ENCODE data around the gene LAYN. TPM values are rescaled to one million over a fixed set of nuclear protein-coding genes. Genes with fewer than 3 reads are reported as not detected.

Gene LAYN
- total RNA-seq, 2 donors from 2014 or later: 0.52 to 0.67 TPM

- no peaks in the 10 kb centered on the region for H3K9me3 Mint-ChIP-seq
- ATAC-seq: no peak
- H3K27me3 Mint-ChIP-seq: peaks cover 0 to 4% of the 10 kb centered on the region in 2 donors
- H3K36me3 Mint-ChIP-seq: no peaks in the 10 kb centered on the region
- DNase-seq (ENCODE audit: low spot score): no peak
- peaks cover 0 to 11% of the 10 kb centered on the region in 2 donors for H3K4me1 Mint-ChIP-seq (ENCODE audit: low read depth in 2 of 2)
- no peak overlapping the region for H3K27ac Mint-ChIP-seq
- H3K4me3 Mint-ChIP-seq: no peak overlapping the region
Observed at GRCh38 chr11:111581341-111581740, 40.8 kb downstream of the LAYN start.

DNA sequence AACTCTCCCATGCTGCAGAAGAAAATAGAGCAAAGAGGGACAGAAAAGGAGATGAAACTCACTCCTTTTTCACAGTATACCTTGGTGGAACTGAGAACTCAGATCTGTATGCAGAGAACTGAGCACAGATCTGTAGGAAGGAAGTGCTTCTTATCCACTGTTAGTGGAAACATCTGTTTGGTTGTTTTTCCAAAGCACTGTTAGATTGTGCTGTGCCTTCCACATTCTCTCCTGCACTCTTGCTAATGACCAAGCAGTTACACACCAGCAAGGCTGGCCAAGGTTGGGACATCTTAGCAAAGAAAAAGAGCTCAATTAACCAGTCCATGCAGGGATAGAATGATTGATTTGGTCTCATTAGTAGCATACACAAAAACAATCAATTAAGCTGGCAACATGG is 41.6 kb downstream of the LAYN start:
- H3K27me3 Mint-ChIP-seq: peaks cover 0 to 4% of the 10 kb centered on the region in 2 donors
- DNase-seq (ENCODE audit: low spot score): no peak
- no peak overlapping the region for H3K27ac Mint-ChIP-seq
- H3K36me3 Mint-ChIP-seq: no peaks in the 10 kb centered on the region
- ATAC-seq: no peak
- H3K4me1 Mint-ChIP-seq (ENCODE audit: low read depth in 2 of 2): peaks cover 0 to 11% of the 10 kb centered on the region in 2 donors
- H3K4me3 Mint-ChIP-seq: no peak overlapping the region
- no peaks in the 10 kb centered on the region for H3K9me3 Mint-ChIP-seq

- no peak overlapping the region for H3K4me3 Mint-ChIP-seq
- H3K9me3 Mint-ChIP-seq: no peaks in the 10 kb centered on the region
- peaks cover 0 to 4% of the 10 kb centered on the region in 2 donors for H3K27me3 Mint-ChIP-seq
- DNase-seq (ENCODE audit: low spot score): no peak
- no peak overlapping the region for H3K27ac Mint-ChIP-seq
- H3K36me3 Mint-ChIP-seq: no peaks in the 10 kb centered on the region
- ATAC-seq: no peak
- peaks cover 0 to 11% of the 10 kb centered on the region in 2 donors for H3K4me1 Mint-ChIP-seq (ENCODE audit: low read depth in 2 of 2)
Observed at GRCh38 chr11:111582881-111583280, 42.4 kb downstream of the LAYN start.

DNA sequence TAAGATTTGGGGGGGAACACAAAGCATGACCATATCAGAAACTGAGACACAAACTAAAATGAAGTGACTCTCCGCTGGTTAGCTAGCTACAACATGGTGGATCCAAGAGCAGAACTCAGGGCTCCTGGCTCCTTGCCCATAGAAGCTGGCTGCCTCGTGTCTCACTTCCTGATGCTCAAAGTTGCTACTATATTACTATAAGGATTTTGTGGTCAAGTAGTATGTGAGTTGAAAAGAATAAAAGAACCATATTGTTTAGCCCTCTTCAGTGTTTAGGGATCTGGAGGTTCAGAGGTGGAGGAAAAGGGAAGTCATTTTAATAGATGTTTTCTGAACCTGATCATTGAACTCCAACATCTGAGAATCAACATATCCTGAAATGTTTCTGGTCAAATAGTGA is 44.9 kb downstream of the LAYN start:
- no peak for ATAC-seq
- H3K9me3 Mint-ChIP-seq: no peaks in the 10 kb centered on the region
- H3K36me3 Mint-ChIP-seq: no peaks in the 10 kb centered on the region
- H3K4me1 Mint-ChIP-seq (ENCODE audit: low read depth in 2 of 2): peaks cover 0 to 11% of the 10 kb centered on the region in 2 donors
- peaks cover 0 to 5% of the 10 kb centered on the region in 2 donors for H3K27me3 Mint-ChIP-seq
- H3K4me3 Mint-ChIP-seq: no peak overlapping the region
- no peak overlapping the region for H3K27ac Mint-ChIP-seq
- no peak for DNase-seq (ENCODE audit: low spot score)

GRCh38 chr11:111586388-111586831 is 45.9 kb downstream of the LAYN start:
- DNase-seq (ENCODE audit: low spot score): no peak
- Mint-ChIP-seq H3K27ac (no peak overlapping the region), H3K4me3 (no peak overlapping the region), H3K4me1 (ENCODE audit: low read depth in 2 of 2) (peaks cover 0 to 4% of the 10 kb centered on the region in 2 donors), H3K27me3 (peaks cover 0 to 5% of the 10 kb centered on the region in 2 donors), H3K36me3 (no peaks in the 10 kb centered on the region), H3K9me3 (no peaks in the 10 kb centered on the region)
- no peak for ATAC-seq

GRCh38 chr11:111589114-111589513 is 48.6 kb downstream of the LAYN start:
- H3K4me1 Mint-ChIP-seq (ENCODE audit: low read depth in 2 of 2): no peaks in the 10 kb centered on the region
- ATAC-seq: no peak
- no peaks in the 10 kb centered on the region for H3K9me3 Mint-ChIP-seq
- DNase-seq (ENCODE audit: low spot score): no peak
- H3K4me3 Mint-ChIP-seq: no peak overlapping the region
- H3K27ac Mint-ChIP-seq: no peak overlapping the region
- H3K27me3 Mint-ChIP-seq: peaks cover 0 to 5% of the 10 kb centered on the region in 2 donors
- no peaks in the 10 kb centered on the region for H3K36me3 Mint-ChIP-seq

DNA sequence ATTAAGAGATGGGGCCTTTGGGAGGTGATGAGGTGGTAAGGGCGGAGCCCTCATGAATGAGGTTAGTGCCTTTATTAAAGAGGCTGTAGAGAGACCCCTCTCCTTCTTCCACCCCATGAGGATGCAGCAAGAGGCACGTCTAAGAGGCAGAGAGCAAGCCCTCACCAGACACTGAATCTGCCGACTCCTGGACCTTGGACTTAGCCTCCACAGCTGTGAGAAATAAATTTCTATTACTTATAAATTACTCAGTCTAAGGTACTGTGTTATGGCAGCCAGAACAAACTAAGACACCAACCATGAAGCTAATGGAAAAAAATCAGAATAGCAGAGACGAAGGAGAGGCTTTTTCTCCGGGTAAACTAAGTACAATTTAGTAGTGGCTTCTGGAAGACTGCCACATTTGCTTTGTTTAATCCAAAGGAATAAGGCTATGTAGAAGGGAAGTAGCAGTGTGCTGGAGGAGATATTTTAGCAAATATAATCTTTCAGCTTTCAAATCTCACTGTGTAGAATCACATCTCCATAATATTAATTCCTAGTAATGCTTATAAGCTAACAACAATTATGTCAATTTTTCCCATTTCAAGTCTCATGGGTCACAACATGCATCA is 49.5 kb downstream of the LAYN start:
- Mint-ChIP-seq H3K4me1 (ENCODE audit: low read depth in 2 of 2) (no peaks in the 10 kb centered on the region), H3K27ac (no peak overlapping the region)
- peak in 1 of 2 donors; percentile 28 for ATAC-seq

DNA sequence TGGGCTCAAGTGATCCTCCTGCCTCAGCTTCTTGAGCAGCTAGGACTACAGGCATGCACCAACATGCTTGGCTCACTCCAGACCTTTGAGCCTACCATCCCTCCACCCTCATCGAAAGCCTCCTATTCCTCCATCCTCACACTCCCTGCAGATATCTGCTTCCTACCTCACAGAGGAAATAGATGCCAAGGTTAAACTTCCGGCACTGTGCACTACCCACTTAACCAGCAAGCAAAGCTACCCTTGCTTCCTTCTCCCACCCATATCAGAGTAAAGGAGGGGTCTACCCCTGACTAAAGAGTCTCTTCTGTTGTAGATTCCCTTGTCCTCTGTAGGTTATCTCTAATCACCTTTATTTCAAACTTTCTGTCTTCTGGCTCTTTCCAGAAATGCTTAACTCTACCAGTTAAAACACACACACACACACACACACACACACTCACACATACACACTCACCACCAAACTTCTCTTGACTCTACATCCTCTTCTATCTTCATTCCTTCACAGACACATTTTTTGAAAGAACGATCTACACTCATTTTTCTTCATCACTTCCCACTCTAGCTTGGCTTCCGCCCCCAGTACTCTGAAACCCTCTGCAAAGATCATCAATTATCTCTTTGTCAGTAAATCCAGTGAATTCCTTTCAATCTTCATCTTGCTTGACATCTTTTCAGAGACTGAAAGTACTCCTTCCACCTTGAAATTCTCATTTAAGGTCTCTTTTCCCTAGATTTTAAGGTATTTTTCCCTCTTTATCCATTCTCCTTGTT is 50.9 kb downstream of the LAYN start:
- Mint-ChIP-seq H3K9me3 (no peaks in the 10 kb centered on the region), H3K4me1 (ENCODE audit: low read depth in 2 of 2) (no peaks in the 10 kb centered on the region), H3K27ac (no peak overlapping the region), H3K4me3 (no peak overlapping the region), H3K27me3 (peaks cover 0 to 2% of the 10 kb centered on the region in 2 donors), H3K36me3 (no peaks in the 10 kb centered on the region)
- peak in 1 of 2 donors; percentile 38 for ATAC-seq
- no peak for DNase-seq (ENCODE audit: low spot score)

More for the DNA sequence above, 49.5 kb downstream of the LAYN start:
- Mint-ChIP-seq H3K9me3 (no peaks in the 10 kb centered on the region), H3K27me3 (peaks cover 0 to 5% of the 10 kb centered on the region in 2 donors), H3K36me3 (no peaks in the 10 kb centered on the region), H3K4me3 (no peak overlapping the region)
- no peak for DNase-seq (ENCODE audit: low spot score)

DNA sequence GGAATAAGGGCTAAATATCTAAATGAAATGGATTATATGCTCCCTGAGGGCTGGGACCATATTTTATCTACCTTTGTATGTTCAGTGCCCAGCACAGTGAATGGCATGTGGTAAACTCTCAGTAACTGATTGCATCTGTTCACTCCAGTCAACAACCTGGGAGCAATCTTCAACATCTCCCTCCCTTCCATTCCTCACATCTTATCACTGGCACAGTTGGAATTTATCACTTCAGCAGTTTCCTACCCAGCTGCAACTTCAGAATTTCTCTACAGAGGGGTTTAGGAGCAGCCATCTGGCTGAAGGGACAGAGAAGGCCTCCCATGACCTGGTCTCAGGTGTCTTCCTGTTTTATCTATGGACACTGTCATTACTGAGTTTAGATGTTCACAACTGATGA is 52.0 kb downstream of the LAYN start:
- no peaks in the 10 kb centered on the region for H3K4me1 Mint-ChIP-seq (ENCODE audit: low read depth in 2 of 2)
- DNase-seq (ENCODE audit: low spot score) (no peak), ATAC-seq (no peak)
- no peaks in the 10 kb centered on the region for H3K36me3 Mint-ChIP-seq
- H3K9me3 Mint-ChIP-seq: no peaks in the 10 kb centered on the region
- no peak overlapping the region for H3K4me3 Mint-ChIP-seq
- no peak overlapping the region for H3K27ac Mint-ChIP-seq
- H3K27me3 Mint-ChIP-seq: peaks cover 0 to 2% of the 10 kb centered on the region in 2 donors

DNA sequence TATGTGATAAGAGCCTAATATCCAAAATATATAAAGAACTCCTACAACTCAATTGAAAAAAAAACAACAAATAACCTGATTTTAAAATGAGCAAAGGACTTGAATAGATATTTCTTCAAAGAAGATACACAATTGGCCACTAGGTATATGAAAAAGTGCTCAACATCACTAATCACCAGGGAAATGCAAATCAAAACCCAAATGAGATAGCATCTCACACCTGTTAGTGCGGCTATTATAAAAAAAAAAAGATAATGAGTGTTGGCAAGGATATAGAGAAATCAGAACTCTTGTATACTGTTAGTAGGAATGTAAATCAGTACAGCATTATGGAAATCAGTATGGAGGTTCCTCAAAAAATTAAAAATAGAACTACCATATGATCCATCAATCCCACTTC is 55.8 kb downstream of the LAYN start:
- Mint-ChIP-seq H3K36me3 (no peaks in the 10 kb centered on the region), H3K27ac (no peak overlapping the region), H3K27me3 (no peaks in the 10 kb centered on the region), H3K9me3 (no peaks in the 10 kb centered on the region), H3K4me1 (ENCODE audit: low read depth in 2 of 2) (peaks cover 5 to 7% of the 10 kb centered on the region in 2 donors), H3K4me3 (no peak overlapping the region)
- DNase-seq (ENCODE audit: low spot score) (no peak), ATAC-seq (no peak)

GRCh38 chr11:111598148-111598547 is 57.6 kb downstream of the LAYN start:
- Mint-ChIP-seq H3K36me3 (peaks cover 2% of the 10 kb centered on the region), H3K27ac (no peak overlapping the region), H3K27me3 (no peaks in the 10 kb centered on the region), H3K9me3 (no peaks in the 10 kb centered on the region), H3K4me3 (no peak overlapping the region), H3K4me1 (ENCODE audit: low read depth in 2 of 2) (peaks cover 8 to 9% of the 10 kb centered on the region in 2 donors)
- no peak for ATAC-seq
- no peak for DNase-seq (ENCODE audit: low spot score)

GRCh38 chr11:111598559-111598958 is 58.0 kb downstream of the LAYN start:
- H3K4me3 Mint-ChIP-seq: no peak overlapping the region
- DNase-seq (ENCODE audit: low spot score) (no peak), ATAC-seq (no peak)
- no peaks in the 10 kb centered on the region for H3K9me3 Mint-ChIP-seq
- H3K27me3 Mint-ChIP-seq: no peaks in the 10 kb centered on the region
- no peak overlapping the region for H3K27ac Mint-ChIP-seq
- H3K4me1 Mint-ChIP-seq (ENCODE audit: low read depth in 2 of 2): peaks cover 12 to 13% of the 10 kb centered on the region in 2 donors
- peaks cover 6% of the 10 kb centered on the region for H3K36me3 Mint-ChIP-seq

DNA sequence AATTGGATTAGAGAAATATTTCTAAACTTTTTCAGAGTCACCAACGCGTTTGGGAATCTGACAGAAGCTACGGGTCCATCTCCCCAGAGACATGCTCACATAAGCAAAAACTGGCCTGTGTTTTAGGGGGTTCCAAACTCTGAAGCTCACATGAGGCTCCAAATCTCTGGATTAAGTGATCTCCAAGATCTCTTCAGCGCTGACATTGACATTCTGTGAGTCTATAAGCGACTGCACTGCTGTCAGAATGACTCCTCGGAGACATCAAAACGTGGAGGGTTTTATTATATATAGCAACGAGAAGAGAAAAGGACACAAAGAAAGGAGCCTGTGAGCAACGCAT is 61.1 kb downstream of the LAYN start:
- Mint-ChIP-seq H3K36me3 (peaks cover 7% of the 10 kb centered on the region), H3K4me3 (peak overlapping the region; percentile 98), H3K27ac (peak overlapping the region; percentile 64 to 81), H3K4me1 (ENCODE audit: low read depth in 2 of 2) (peaks cover 23 to 31% of the 10 kb centered on the region in 2 donors), H3K9me3 (no peaks in the 10 kb centered on the region), H3K27me3 (no peaks in the 10 kb centered on the region)
- DNase-seq (ENCODE audit: low spot score): no peak
- no peak for ATAC-seq
